A673 (cell line): Measurements from ENCODE around the gene TEX101. TPM values are rescaled to one million over a fixed set of nuclear protein-coding genes. Genes with fewer than 3 reads are reported as not detected.

Experiments used
- BruUV-seq: library from RNA; stranded (reverse); fragments of 400-500 nt; replicated peaks from 2 replicates; lab custom pipeline; 2021; lab: Mats Ljungman, UMichigan
- CTCF ChIA-PET: fragments of 300-600 bp; sonication (Branson Sonifier 250); formaldehyde crosslinking; loops from one replicate; lab custom pipeline; 2022; ENCODE audit warnings: antibody characterized with exemption; lab: Charles Lee
- POLR2A ChIA-PET: fragments of 300-600 bp; sonication (Branson Sonifier 250); formaldehyde crosslinking; loops from one replicate; lab custom pipeline; 2022; ENCODE audit warnings: antibody characterized with exemption; ENCODE audit not compliant: low non-redundant PET; lab: Charles Lee
- DNase-seq: peaks from one replicate; pipeline ENCODE4 v3.0.0-alpha.2; 2015; ENCODE audit warnings: low spot score
- H3K27ac ChIP-seq: fragments of 200-600 bp; sonication (generic); 2 replicates; pipeline ENCODE4 v1.5.1; 2016; ENCODE audit warnings: mixed run types, low read depth, mild to moderate bottlenecking, mixed read lengths, antibody characterized with exemption, low read length; ENCODE audit not compliant: poor library complexity, severe bottlenecking
- H3K27me3 ChIP-seq: fragments of 200-600 bp; sonication (generic); replicated peaks from 2 replicates; pipeline ENCODE4 v1.6.1; 2017; ENCODE audit warnings: mixed run types, low read depth, mild to moderate bottlenecking, mixed read lengths, antibody characterized with exemption, low read length; ENCODE audit not compliant: insufficient read depth, poor library complexity
- H3K36me3 ChIP-seq: fragments of 200-600 bp; sonication (generic); 2 replicates; pipeline ENCODE4 v1.6.1; 2016; ENCODE audit warnings: mixed run types, mild to moderate bottlenecking, mixed read lengths, antibody characterized with exemption, low read length; ENCODE audit not compliant: insufficient read depth, poor library complexity, severe bottlenecking
- H3K4me1 ChIP-seq: fragments of 200-600 bp; sonication (generic); 2 replicates; pipeline ENCODE4 v1.6.1; 2017; ENCODE audit warnings: mixed run types, mild to moderate bottlenecking, mixed read lengths, antibody characterized with exemption, low read length; ENCODE audit not compliant: insufficient read depth, poor library complexity, severe bottlenecking
- H3K4me3 ChIP-seq: fragments of 200-600 bp; sonication (generic); 2 replicates; pipeline ENCODE4 v1.5.1; 2016; ENCODE audit warnings: low read depth, mixed run types, mild to moderate bottlenecking, mixed read lengths, low read length; ENCODE audit not compliant: poor library complexity, severe bottlenecking
- H3K9me3 ChIP-seq: fragments of 200-600 bp; sonication (generic); 2 replicates; pipeline ENCODE4 v1.6.1; 2016; ENCODE audit warnings: mixed run types, low read depth, mild to moderate bottlenecking, mixed read lengths, antibody characterized with exemption, low read length; ENCODE audit not compliant: poor library complexity, severe bottlenecking
- EZH2 ChIP-seq: fragments of 200-600 bp; sonication (generic); IDR thresholded peaks from 2 replicates; pipeline ENCODE4 v1.6.1; 2017; ENCODE audit warnings: borderline replicate concordance, low read depth, mild to moderate bottlenecking, mixed read lengths, antibody characterized with exemption, low read length; ENCODE audit not compliant: poor library complexity, severe bottlenecking
- intact Hi-C: fragments of 100-400 bp; cut with micrococcal nuclease; formaldehyde crosslinking; loops from one replicate; pipeline ENCODE4 v1.10.0; 2022; ENCODE audit not compliant: unreplicated experiment
- total RNA-seq: library from RNA; stranded (reverse); gene quantifications from 2 replicates; pipeline ENCODE4 v1.2.3, GENCODE V29; 2021
- TF ChIP-seq, protein P1 (sequence below): fragments of 300-800, 200-600 bp; sonication (generic); conservative IDR thresholded peaks from 2 replicates; pipeline ENCODE4 v1.5.1; 2017; ENCODE audit warnings: low read depth, mild to moderate bottlenecking, antibody characterized with exemption, low read length, moderate library complexity, mixed read lengths

TEX101 gene
- total RNA-seq, 1 experiment from 2014 or later: not detected

DNA sequence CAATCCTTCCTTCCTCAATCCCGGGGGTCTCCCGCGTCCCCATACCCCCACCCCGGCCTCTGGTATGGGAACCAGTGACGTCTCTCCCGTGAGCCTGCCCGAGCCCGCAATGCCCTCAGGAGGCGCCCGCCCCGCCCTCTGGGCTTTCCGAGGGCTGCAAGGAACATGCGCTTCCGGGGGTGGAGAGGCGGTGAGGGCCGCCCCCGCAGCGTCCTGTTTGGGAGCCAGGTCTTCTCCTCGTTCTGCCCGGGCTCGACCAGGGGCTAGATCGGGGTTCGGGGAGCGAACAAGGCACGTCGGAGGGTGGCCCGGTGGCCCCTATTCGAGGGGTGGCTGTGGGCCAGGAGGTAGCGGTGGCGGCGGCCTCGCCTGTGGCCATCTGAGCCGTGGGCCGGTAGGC, 6.6 kb upstream of the TEX101 start:
- H3K9me3 ChIP-seq: no peaks in the 10 kb centered on the region
- no TSS peak for BruUV-seq
- TF ChIP-seq, protein P1, sequence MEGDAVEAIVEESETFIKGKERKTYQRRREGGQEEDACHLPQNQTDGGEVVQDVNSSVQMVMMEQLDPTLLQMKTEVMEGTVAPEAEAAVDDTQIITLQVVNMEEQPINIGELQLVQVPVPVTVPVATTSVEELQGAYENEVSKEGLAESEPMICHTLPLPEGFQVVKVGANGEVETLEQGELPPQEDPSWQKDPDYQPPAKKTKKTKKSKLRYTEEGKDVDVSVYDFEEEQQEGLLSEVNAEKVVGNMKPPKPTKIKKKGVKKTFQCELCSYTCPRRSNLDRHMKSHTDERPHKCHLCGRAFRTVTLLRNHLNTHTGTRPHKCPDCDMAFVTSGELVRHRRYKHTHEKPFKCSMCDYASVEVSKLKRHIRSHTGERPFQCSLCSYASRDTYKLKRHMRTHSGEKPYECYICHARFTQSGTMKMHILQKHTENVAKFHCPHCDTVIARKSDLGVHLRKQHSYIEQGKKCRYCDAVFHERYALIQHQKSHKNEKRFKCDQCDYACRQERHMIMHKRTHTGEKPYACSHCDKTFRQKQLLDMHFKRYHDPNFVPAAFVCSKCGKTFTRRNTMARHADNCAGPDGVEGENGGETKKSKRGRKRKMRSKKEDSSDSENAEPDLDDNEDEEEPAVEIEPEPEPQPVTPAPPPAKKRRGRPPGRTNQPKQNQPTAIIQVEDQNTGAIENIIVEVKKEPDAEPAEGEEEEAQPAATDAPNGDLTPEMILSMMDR: no peak
- no peak for TF ChIP-seq EZH2
- CTCF ChIA-PET: no interaction called here
- no peaks in the 10 kb centered on the region for H3K4me1 ChIP-seq
- H3K4me3 ChIP-seq: no peak overlapping the region
- no peak overlapping the region for H3K27ac ChIP-seq
- no peak for DNase-seq
- no peaks in the 10 kb centered on the region for H3K36me3 ChIP-seq
- POLR2A ChIA-PET: no interaction called here
- intact Hi-C loops: no loop called here
- H3K27me3 ChIP-seq: no peaks in the 10 kb centered on the region

GRCh38 chr19:43409415-43409814, 5.3 kb upstream of the TEX101 start:
- POLR2A ChIA-PET: interaction anchor here (0.6 kb wide), 1 partner anchor 255 kb away, joined by 6 read pairs; no protein-coding TSS in a partner anchor
- no peak overlapping the region for H3K4me3 ChIP-seq
- no peak for TF ChIP-seq EZH2
- TF ChIP-seq, protein P1: no peak
- intact Hi-C loops: no loop called here
- no peaks in the 10 kb centered on the region for H3K9me3 ChIP-seq
- BruUV-seq: no TSS peak
- no peaks in the 10 kb centered on the region for H3K36me3 ChIP-seq
- CTCF ChIA-PET: no interaction called here
- no peak for DNase-seq
- H3K27ac ChIP-seq: no peak overlapping the region
- H3K4me1 ChIP-seq: no peaks in the 10 kb centered on the region
- H3K27me3 ChIP-seq: no peaks in the 10 kb centered on the region

- POLR2A ChIA-PET: no interaction called here
- TF ChIP-seq, protein P1: no peak
- no peak for TF ChIP-seq EZH2
- no peak overlapping the region for H3K27ac ChIP-seq
- no TSS peak for BruUV-seq
- intact Hi-C loops: no loop called here
- H3K4me1 ChIP-seq: no peaks in the 10 kb centered on the region
- CTCF ChIA-PET: no interaction called here
- no peaks in the 10 kb centered on the region for H3K36me3 ChIP-seq
- no peaks in the 10 kb centered on the region for H3K9me3 ChIP-seq
- no peak overlapping the region for H3K4me3 ChIP-seq
- no peaks in the 10 kb centered on the region for H3K27me3 ChIP-seq
- no peak for DNase-seq
Measured at GRCh38 chr19:43412441-43412840, 2.2 kb upstream of the TEX101 start.
